ENCODE measurements around the gene ALDH1A1.

The ALDH1A1 gene

GRCh38 chr9:72948575-72949243 lies 4.1 kb downstream of the ALDH1A1 start:
- H3K36me3 ChIP-seq = no peaks in the 10 kb centered on the region
- no peak overlapping the region for H3K4me3 ChIP-seq (ENCODE audit: low read depth in 1 of 2, low read length in 1 of 2)
- H3K27me3 ChIP-seq = no peaks in the 10 kb centered on the region
- TF ChIP-seq CTCF (IDR thresholded peaks at IDR 0.05) = no peak
- peaks cover 25 to 33% of the 10 kb centered on the region in 2 experiments for H3K4me1 ChIP-seq (ENCODE audit: control insufficient read depth in 1 of 2, insufficient read depth in 1 of 2, low read depth in 1 of 2, low read length in 1 of 2)
- H3K9me3 ChIP-seq = no peaks in the 10 kb centered on the region
- H3K27ac ChIP-seq = no peak overlapping the region

- H3K4me3 ChIP-seq (ENCODE audit: low read depth in 1 of 2, low read length in 1 of 2) = no peak overlapping the region
Measured at GRCh38 chr9:72947984-72948465, 4.8 kb downstream of the ALDH1A1 start.

DNA sequence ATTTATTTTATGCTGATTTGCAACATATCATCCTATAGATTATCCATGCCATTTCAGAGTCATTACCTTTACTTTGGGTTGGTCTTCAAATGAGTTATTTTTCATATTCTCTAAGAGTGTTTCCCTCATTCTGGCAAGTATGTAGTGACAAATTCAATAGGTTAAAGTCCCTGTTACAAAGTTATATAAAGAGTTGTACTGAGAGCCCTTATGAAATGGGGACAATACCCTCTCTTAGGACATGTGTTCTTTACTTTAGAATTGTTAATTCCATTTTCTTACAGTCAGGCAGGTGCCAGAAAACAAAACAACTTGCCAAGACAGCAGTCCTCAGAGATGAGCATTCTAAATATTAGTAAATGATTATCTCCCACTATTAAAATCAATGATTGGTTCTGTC lies 6.0 kb downstream of the ALDH1A1 start:
- H3K9me3 ChIP-seq = no peaks in the 10 kb centered on the region
- no peaks in the 10 kb centered on the region for H3K27me3 ChIP-seq
- H3K27ac ChIP-seq = no peak overlapping the region
- H3K4me3 ChIP-seq (ENCODE audit: low read depth in 1 of 2, low read length in 1 of 2) = no peak overlapping the region
- no peaks in the 10 kb centered on the region for H3K36me3 ChIP-seq
- no peak for TF ChIP-seq CTCF (IDR thresholded peaks at IDR 0.05)
- peaks cover 10 to 15% of the 10 kb centered on the region in 2 experiments for H3K4me1 ChIP-seq (ENCODE audit: control insufficient read depth in 1 of 2, insufficient read depth in 1 of 2, low read depth in 1 of 2, low read length in 1 of 2)

More at GRCh38 chr9:72947984-72948465, 4.8 kb downstream of the ALDH1A1 start:
- Histone ChIP-seq H3K27ac (no peak overlapping the region), H3K27me3 (no peaks in the 10 kb centered on the region), H3K36me3 (no peaks in the 10 kb centered on the region), H3K9me3 (no peaks in the 10 kb centered on the region), H3K4me1 (ENCODE audit: control insufficient read depth in 1 of 2, insufficient read depth in 1 of 2, low read depth in 1 of 2, low read length in 1 of 2) (peaks cover 20 to 27% of the 10 kb centered on the region in 2 experiments)
- TF ChIP-seq CTCF (IDR thresholded peaks at IDR 0.05) = no peak

GRCh38 chr9:72946318-72946717 lies 6.5 kb downstream of the ALDH1A1 start:
- Histone ChIP-seq H3K27ac (no peak overlapping the region), H3K36me3 (no peaks in the 10 kb centered on the region), H3K9me3 (no peaks in the 10 kb centered on the region), H3K4me3 (ENCODE audit: low read depth in 1 of 2, low read length in 1 of 2) (no peak overlapping the region), H3K4me1 (ENCODE audit: control insufficient read depth in 1 of 2, insufficient read depth in 1 of 2, low read depth in 1 of 2, low read length in 1 of 2) (peaks cover 7 to 12% of the 10 kb centered on the region in 2 experiments), H3K27me3 (no peaks in the 10 kb centered on the region)
- no peak for TF ChIP-seq CTCF (IDR thresholded peaks at IDR 0.05)

- TF ChIP-seq CTCF (IDR thresholded peaks at IDR 0.05) = no peak
- H3K27me3 ChIP-seq = no peaks in the 10 kb centered on the region
- H3K4me3 ChIP-seq (ENCODE audit: low read depth in 1 of 2, low read length in 1 of 2) = no peak overlapping the region
- no peaks in the 10 kb centered on the region for H3K9me3 ChIP-seq
- H3K36me3 ChIP-seq = no peaks in the 10 kb centered on the region
- H3K27ac ChIP-seq = no peak overlapping the region
- H3K4me1 ChIP-seq (ENCODE audit: control insufficient read depth in 1 of 2, insufficient read depth in 1 of 2, low read depth in 1 of 2, low read length in 1 of 2) = peaks cover 7 to 12% of the 10 kb centered on the region in 2 experiments
Measured at GRCh38 chr9:72945391-72945790, 7.5 kb downstream of the ALDH1A1 start.
